ENCODE data around the gene NNAT. TPM values are rescaled to one million over a fixed set of nuclear protein-coding genes. Genes with fewer than 3 reads are reported as not detected.
A peak's percentile ranks its signal among the peaks of the same experiment; 100 is the strongest.
"Not testable (repeated sequence)": the region's sequence is repeated elsewhere in the genome, so short reads cannot be mapped to it uniquely, and the experiment has no call there.

NNAT gene
- total RNA-seq, 2 donors from 2014 or later = 0.93 to 2.1 TPM

GRCh38 chr20:37542281-37542680 is 21.2 kb downstream of the NNAT start:
- ATAC-seq (no peak), DNase-seq (ENCODE audit: low spot score in 2 of 2) (no peak)
- H3K27ac Mint-ChIP-seq = no peak overlapping the region
- H3K36me3 Mint-ChIP-seq = no peaks in the 10 kb centered on the region
- H3K9me3 Mint-ChIP-seq = no peaks in the 10 kb centered on the region

GRCh38 chr20:37543828-37544227 is 22.8 kb downstream of the NNAT start:
- Mint-ChIP-seq H3K36me3 (no peaks in the 10 kb centered on the region), H3K27ac (no peak overlapping the region), H3K9me3 (no peaks in the 10 kb centered on the region)
- DNase-seq (ENCODE audit: low spot score in 2 of 2) (no peak), ATAC-seq (no peak)

GRCh38 chr20:37544386-37544785 is 23.3 kb downstream of the NNAT start:
- no peak for ATAC-seq
- no peak for DNase-seq (ENCODE audit: low spot score in 2 of 2)
- no peaks in the 10 kb centered on the region for H3K9me3 Mint-ChIP-seq
- H3K27ac Mint-ChIP-seq = no peak overlapping the region
- no peaks in the 10 kb centered on the region for H3K36me3 Mint-ChIP-seq

GRCh38 chr20:37545516-37545915 is 24.5 kb downstream of the NNAT start:
- no peaks in the 10 kb centered on the region for H3K36me3 Mint-ChIP-seq
- no peak overlapping the region for H3K27ac Mint-ChIP-seq
- no peaks in the 10 kb centered on the region for H3K9me3 Mint-ChIP-seq
- no peak for DNase-seq (ENCODE audit: low spot score in 2 of 2)
- no peak for ATAC-seq

GRCh38 chr20:37547912-37548311 is 26.9 kb downstream of the NNAT start:
- H3K36me3 Mint-ChIP-seq = no peaks in the 10 kb centered on the region
- H3K9me3 Mint-ChIP-seq = no peaks in the 10 kb centered on the region
- no peak for DNase-seq (ENCODE audit: low spot score in 2 of 2)
- H3K27ac Mint-ChIP-seq = no peak overlapping the region
- no peak for ATAC-seq

GRCh38 chr20:37550101-37550920 is 29.3 kb downstream of the NNAT start:
- DNase-seq (ENCODE audit: low spot score in 2 of 2); H3K27ac Mint-ChIP-seq; H3K36me3 Mint-ChIP-seq; ATAC-seq; H3K9me3 Mint-ChIP-seq: not testable (repeated sequence)

- not testable (repeated sequence) for H3K9me3 Mint-ChIP-seq; ATAC-seq; DNase-seq (ENCODE audit: low spot score in 2 of 2); H3K36me3 Mint-ChIP-seq; H3K27ac Mint-ChIP-seq
Measured at GRCh38 chr20:37551660-37552059, 30.6 kb downstream of the NNAT start.

GRCh38 chr20:37552415-37552814 is 31.4 kb downstream of the NNAT start:
- H3K27ac Mint-ChIP-seq = no peak overlapping the region
- ATAC-seq (peak in 1 of 2 donors; percentile 37), DNase-seq (ENCODE audit: low spot score in 2 of 2) (no peak)
- no peaks in the 10 kb centered on the region for H3K36me3 Mint-ChIP-seq
- H3K9me3 Mint-ChIP-seq = no peaks in the 10 kb centered on the region

- ATAC-seq; H3K36me3 Mint-ChIP-seq; H3K27ac Mint-ChIP-seq; DNase-seq (ENCODE audit: low spot score in 2 of 2); H3K9me3 Mint-ChIP-seq: not testable (repeated sequence)
Measured at GRCh38 chr20:37554721-37555298, 33.8 kb downstream of the NNAT start.

- ATAC-seq = no peak
- Mint-ChIP-seq H3K9me3 (no peaks in the 10 kb centered on the region), H3K27ac (no peak overlapping the region), H3K36me3 (no peaks in the 10 kb centered on the region)
- no peak for DNase-seq (ENCODE audit: low spot score in 2 of 2)
Measured at GRCh38 chr20:37556538-37556937, 35.5 kb downstream of the NNAT start.

- ATAC-seq (no peak), DNase-seq (ENCODE audit: low spot score in 2 of 2) (no peak)
- no peaks in the 10 kb centered on the region for H3K36me3 Mint-ChIP-seq
- H3K27ac Mint-ChIP-seq = no peak overlapping the region
- H3K9me3 Mint-ChIP-seq = no peaks in the 10 kb centered on the region
Measured at GRCh38 chr20:37558306-37558705, 37.3 kb downstream of the NNAT start.

- H3K36me3 Mint-ChIP-seq = no peaks in the 10 kb centered on the region
- H3K9me3 Mint-ChIP-seq = no peaks in the 10 kb centered on the region
- DNase-seq (ENCODE audit: low spot score in 2 of 2) = no peak
- no peak overlapping the region for H3K27ac Mint-ChIP-seq
- ATAC-seq = no peak
Measured at GRCh38 chr20:37558779-37559178, 37.7 kb downstream of the NNAT start.

GRCh38 chr20:37559312-37560027 is 38.4 kb downstream of the NNAT start:
- Mint-ChIP-seq H3K27ac (peak overlapping the region in 1 of 2 donors; percentile 67), H3K9me3 (no peaks in the 10 kb centered on the region), H3K36me3 (no peaks in the 10 kb centered on the region)
- ATAC-seq = no peak
- DNase-seq (ENCODE audit: low spot score in 2 of 2) = no peak

- H3K27ac Mint-ChIP-seq = no peak overlapping the region
- no peaks in the 10 kb centered on the region for H3K9me3 Mint-ChIP-seq
- no peaks in the 10 kb centered on the region for H3K36me3 Mint-ChIP-seq
- ATAC-seq = no peak
- DNase-seq (ENCODE audit: low spot score in 2 of 2) = no peak
Measured at GRCh38 chr20:37560629-37561028, 39.6 kb downstream of the NNAT start.

GRCh38 chr20:37562695-37563480 is 41.8 kb downstream of the NNAT start:
- DNase-seq (ENCODE audit: low spot score in 2 of 2) (no peak), ATAC-seq (no peak)
- H3K9me3 Mint-ChIP-seq = no peaks in the 10 kb centered on the region
- no peaks in the 10 kb centered on the region for H3K36me3 Mint-ChIP-seq
- H3K27ac Mint-ChIP-seq = no peak overlapping the region

GRCh38 chr20:37564016-37564387 is 43.0 kb downstream of the NNAT start:
- H3K27ac Mint-ChIP-seq = no peak overlapping the region
- DNase-seq (ENCODE audit: low spot score in 2 of 2) (no peak), ATAC-seq (no peak)
- no peaks in the 10 kb centered on the region for H3K9me3 Mint-ChIP-seq
- no peaks in the 10 kb centered on the region for H3K36me3 Mint-ChIP-seq
